GM12874 (cell line): ENCODE measurements around the gene DHX34.

Source experiments
- TF ChIP-seq, protein P1 (sequence below): IDR thresholded peaks from 2 replicates; pipeline ENCODE4 v1.5.1; 2011; ENCODE audit warnings: low read depth, mild to moderate bottlenecking, control low read depth, low read length, moderate library complexity; ENCODE audit not compliant: insufficient read depth

DHX34 gene

DNA sequence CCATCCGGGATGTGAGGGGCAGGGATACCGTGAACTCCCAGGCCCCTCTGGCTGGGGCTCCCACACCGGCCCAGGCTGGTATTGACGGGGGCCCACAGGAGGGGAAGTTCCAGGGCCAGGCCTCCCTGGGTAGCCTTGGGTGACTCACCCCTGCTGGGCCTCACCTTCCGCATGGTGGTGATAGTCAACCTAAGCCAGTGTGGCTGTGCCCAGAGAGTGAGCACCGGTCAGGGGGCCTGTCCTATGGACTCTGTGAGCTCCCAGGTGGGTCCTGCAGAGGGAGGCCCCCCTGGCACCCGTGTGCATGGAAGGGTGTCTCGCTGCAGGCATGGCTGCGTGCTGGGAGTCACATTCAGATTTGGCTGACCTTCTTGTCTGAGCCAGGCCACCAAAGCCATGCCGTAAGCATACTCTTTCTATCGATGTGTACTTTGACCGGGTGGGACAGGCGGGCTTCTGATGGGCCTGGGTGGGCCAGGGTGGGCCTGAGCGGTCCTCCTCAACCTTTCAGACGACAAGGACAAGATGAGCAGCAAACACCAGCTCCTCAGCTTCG lies 27.6 kb downstream of the DHX34 start:
- TF ChIP-seq, protein P1, sequence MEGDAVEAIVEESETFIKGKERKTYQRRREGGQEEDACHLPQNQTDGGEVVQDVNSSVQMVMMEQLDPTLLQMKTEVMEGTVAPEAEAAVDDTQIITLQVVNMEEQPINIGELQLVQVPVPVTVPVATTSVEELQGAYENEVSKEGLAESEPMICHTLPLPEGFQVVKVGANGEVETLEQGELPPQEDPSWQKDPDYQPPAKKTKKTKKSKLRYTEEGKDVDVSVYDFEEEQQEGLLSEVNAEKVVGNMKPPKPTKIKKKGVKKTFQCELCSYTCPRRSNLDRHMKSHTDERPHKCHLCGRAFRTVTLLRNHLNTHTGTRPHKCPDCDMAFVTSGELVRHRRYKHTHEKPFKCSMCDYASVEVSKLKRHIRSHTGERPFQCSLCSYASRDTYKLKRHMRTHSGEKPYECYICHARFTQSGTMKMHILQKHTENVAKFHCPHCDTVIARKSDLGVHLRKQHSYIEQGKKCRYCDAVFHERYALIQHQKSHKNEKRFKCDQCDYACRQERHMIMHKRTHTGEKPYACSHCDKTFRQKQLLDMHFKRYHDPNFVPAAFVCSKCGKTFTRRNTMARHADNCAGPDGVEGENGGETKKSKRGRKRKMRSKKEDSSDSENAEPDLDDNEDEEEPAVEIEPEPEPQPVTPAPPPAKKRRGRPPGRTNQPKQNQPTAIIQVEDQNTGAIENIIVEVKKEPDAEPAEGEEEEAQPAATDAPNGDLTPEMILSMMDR: no peak

DNA sequence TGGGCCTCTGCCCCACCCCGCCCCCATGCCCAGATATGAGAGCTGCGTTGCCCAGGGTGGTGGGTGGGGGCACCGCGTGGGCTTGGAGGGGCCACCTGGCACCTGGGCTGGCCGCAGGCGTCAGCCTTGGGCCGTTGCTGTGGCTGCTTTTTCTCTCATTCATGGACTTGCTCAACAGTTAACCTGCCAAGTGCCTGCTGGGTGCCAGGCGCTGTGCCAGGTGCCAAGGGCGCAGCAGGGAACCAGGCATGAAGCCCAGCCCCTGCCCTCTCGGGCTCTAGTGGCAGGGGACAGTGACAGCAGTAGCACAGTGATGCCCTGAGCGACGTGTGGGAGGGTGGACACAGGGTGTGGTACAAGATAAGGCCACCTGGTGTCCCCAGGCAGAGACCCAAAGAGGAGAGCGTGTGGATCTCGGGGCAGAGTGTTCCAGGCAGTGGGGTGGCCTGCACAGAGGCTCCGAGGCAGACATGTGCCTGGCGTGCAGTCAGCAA lies 28.1 kb downstream of the DHX34 start:
- TF ChIP-seq, protein P1: no peak

DNA sequence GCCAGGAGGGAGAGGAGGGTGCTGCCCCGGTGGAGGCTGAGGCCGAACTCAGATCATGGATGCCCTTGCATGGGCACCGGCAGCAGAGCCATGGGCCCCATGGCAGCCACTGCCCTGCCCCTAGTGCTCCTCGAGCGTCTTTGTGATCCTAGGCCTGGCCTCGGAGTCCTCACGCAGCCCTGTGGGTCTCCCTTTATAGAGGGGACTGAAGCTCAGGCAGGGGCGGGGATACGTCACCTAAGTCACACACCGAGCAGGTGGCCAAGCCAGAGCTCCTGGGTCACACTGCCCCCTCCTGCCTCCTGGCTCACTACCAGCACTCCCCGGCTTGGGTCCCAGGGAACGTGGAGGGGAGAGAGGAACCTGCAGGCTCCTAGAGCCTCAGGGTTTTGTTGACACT lies 28.7 kb downstream of the DHX34 start:
- TF ChIP-seq, protein P1: no peak

DNA sequence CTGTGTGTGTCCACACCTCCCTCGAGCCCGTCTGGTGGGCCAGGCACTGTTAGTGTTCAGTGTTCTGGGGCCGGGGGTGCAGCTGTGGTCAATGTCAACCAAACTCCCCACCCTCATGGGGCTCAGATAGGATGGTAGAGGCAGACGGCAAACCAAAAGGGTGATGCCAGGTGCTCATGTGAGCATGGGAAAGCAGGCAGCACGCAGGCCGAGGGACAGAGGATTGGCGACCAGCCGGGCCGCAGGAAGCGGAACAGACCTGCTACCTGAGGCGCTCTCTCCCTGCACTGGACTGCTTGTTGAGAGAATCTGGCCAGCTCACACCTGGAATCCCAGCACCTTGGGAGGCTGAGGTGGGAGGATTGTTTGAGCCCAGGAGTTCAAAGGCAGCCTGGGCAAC lies 29.1 kb downstream of the DHX34 start:
- TF ChIP-seq, protein P1: no peak

DNA sequence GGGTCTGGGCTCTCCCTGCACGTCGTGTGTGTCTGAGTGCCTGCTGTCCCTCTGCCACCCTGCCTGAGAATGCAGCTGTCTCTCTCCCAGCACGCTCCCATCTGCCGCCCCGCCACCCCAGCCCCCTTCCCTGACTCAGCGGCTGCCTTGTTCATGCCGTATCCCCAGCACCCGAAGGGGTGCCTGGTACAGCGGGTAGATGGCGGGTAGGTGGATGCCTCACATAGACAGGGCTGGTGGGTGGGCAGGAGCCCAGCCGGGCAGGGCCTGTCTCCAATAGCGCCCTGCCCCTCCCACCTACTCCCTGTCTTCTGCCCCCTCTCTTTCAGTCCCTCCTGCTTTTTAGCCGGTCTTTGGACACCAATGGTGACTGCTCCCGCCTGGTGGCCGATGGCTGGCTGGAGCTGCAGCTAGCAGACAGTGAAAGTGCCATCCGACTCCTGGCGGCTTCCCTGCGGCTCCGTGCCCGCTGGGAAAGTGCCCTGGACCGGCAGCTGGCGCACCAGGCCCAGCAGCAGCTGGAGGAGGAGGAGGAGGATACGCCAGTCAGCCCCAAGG lies 30.3 kb downstream of the DHX34 start:
- TF ChIP-seq, protein P1: no peak

DNA sequence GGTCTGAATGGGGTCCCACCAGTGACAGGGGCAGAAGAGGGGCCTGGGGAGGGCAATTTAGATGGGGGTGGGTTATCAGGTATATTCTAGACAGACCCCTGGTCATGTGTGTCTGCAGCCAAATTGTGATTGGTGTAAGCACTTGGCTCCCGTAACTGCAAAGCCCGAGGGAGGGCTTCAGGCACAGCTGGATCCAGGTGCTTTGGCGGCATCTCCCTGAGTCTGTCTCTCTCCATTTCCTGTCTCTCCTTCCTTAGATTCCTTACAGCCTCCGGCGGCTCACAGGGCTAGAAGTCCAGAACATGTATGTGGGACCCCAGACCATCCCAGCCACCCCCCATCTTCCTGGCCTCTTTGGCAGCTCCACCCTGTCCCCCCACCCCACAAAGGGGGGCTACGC lies 31.4 kb downstream of the DHX34 start:
- TF ChIP-seq, protein P1: no peak

DNA sequence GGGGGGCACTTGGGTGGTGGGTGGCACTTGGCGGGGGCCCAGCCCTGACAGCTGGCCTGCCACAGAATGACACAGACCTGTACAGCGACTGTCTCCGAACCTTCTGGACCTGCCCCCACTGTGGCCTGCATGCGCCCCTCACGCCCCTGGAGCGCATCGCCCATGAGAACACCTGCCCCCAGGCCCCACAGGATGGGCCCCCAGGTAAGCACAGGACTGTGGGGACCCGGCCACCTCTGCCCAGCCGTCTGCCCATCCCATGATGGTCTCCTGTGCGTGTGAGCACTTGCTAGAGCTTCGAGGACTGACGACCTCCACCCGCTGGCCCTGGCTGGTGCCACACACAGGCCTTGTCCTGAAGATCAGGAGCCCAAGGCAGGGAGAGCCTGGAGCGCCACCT lies 32.0 kb downstream of the DHX34 start:
- TF ChIP-seq, protein P1: no peak
